Liver (tissue), 9 donors: ENCODE results near the gene KAT6B. TPM values are rescaled to one million over a fixed set of nuclear protein-coding genes. Genes with fewer than 3 reads are reported as not detected.

Experiments used
- DNase-seq: peaks from one replicate; pipeline ENCODE4 v3.0.0-alpha.2; 2017; ENCODE audit warnings: low spot score
- H3K27ac ChIP-seq, 2 donors: one replicate each; pipeline ENCODE4 v1.7.0; 2013; ENCODE audit warnings: inconsistent platforms in 2 of 2, low read length in 2 of 2, control low read depth in 1 of 2, low read depth in 1 of 2, mild to moderate bottlenecking in 1 of 2
- H3K27me3 ChIP-seq, 4 donors: one replicate each; pipeline versions ENCODE4 v1.6.1 to v1.7.0; 2013; ENCODE audit warnings: low read length in 3 of 4, inconsistent platforms in 1 of 4, mild to moderate bottlenecking in 1 of 4, moderate library complexity in 1 of 4; ENCODE audit not compliant: control insufficient read depth in 4 of 4, insufficient read depth in 4 of 4
- H3K36me3 ChIP-seq, 4 donors: one replicate each; pipeline versions ENCODE4 v1.6.1 to v1.7.0; 2013; ENCODE audit warnings: low read length in 3 of 4, mild to moderate bottlenecking in 3 of 4, low read depth in 1 of 4, moderate library complexity in 1 of 4; ENCODE audit not compliant: control insufficient read depth in 4 of 4, insufficient read depth in 3 of 4
- H3K4me1 ChIP-seq, 4 donors: one replicate each; pipeline versions ENCODE4 v1.6.1 to v1.7.0; 2013; ENCODE audit warnings: low read length in 3 of 4, mild to moderate bottlenecking in 3 of 4, moderate library complexity in 1 of 4; ENCODE audit not compliant: control insufficient read depth in 4 of 4, insufficient read depth in 4 of 4
- H3K4me3 ChIP-seq, 3 donors: one replicate each; pipeline versions ENCODE4 v1.6.1 to v1.7.0; 2013; ENCODE audit warnings: low read length in 3 of 3, control low read depth in 1 of 3, low read depth in 1 of 3, mild to moderate bottlenecking in 1 of 3
- H3K9ac ChIP-seq, 2 donors: one replicate each; pipeline ENCODE4 v1.7.0; 2013; ENCODE audit warnings: low read length in 2 of 2, mild to moderate bottlenecking in 2 of 2, moderate library complexity in 2 of 2, control low read depth in 1 of 2, low read depth in 1 of 2
- H3K9me3 ChIP-seq, 4 donors: one replicate each; pipeline versions ENCODE4 v1.6.1 to v1.7.0; 2013; ENCODE audit warnings: low read length in 3 of 4; ENCODE audit not compliant: control insufficient read depth in 4 of 4
- ATF3 ChIP-seq: IDR thresholded peaks from 2 replicates; pipeline ENCODE4 v1.6.1; 2016; ENCODE audit warnings: antibody characterized with exemption
- EGR1 ChIP-seq, 2 donors: IDR thresholded peaks; 2 replicates each; pipeline ENCODE4 v1.6.1; 2016 to 2018; ENCODE audit warnings: antibody characterized with exemption in 2 of 2, low read depth in 2 of 2
- FOXA2 ChIP-seq: IDR thresholded peaks from 2 replicates; pipeline ENCODE4 v1.6.1; 2016; ENCODE audit warnings: antibody characterized with exemption
- GABPA ChIP-seq, 2 donors: IDR thresholded peaks in 1 of 2; conservative IDR thresholded peaks in 1 of 2; 2 replicates each; pipeline ENCODE4 v1.6.1; 2016; ENCODE audit warnings: antibody characterized with exemption in 2 of 2, mild to moderate bottlenecking in 1 of 2, moderate library complexity in 1 of 2
- HNF4A ChIP-seq, 2 donors: conservative IDR thresholded peaks; 2 replicates each; pipeline ENCODE4 v1.6.1; 2016; ENCODE audit warnings: antibody characterized with exemption in 2 of 2, mild to moderate bottlenecking in 2 of 2
- HNF4G ChIP-seq: IDR thresholded peaks from 2 replicates; pipeline ENCODE4 v1.6.1; 2016; ENCODE audit warnings: antibody characterized with exemption
- JUND ChIP-seq, 2 donors: IDR thresholded peaks; 2 replicates each; pipeline ENCODE4 v1.6.1; 2016; ENCODE audit warnings: antibody characterized with exemption in 2 of 2
- MAX ChIP-seq: IDR thresholded peaks from 2 replicates; pipeline ENCODE4 v1.6.1; 2016; ENCODE audit warnings: antibody characterized with exemption
- NR2F2 ChIP-seq: IDR thresholded peaks from 2 replicates; pipeline ENCODE4 v1.6.1; 2016; ENCODE audit warnings: antibody characterized with exemption
- RXRA ChIP-seq, 2 donors: IDR thresholded peaks; 2 replicates each; pipeline ENCODE4 v1.6.1; 2017 to 2018; ENCODE audit warnings: antibody characterized with exemption in 2 of 2, mild to moderate bottlenecking in 1 of 2
- SP1 ChIP-seq: IDR thresholded peaks from 2 replicates; pipeline ENCODE4 v1.6.1; 2018; ENCODE audit warnings: antibody characterized with exemption, mild to moderate bottlenecking
- TAF1 ChIP-seq: conservative IDR thresholded peaks from 2 replicates; pipeline ENCODE4 v1.6.1; 2016; ENCODE audit warnings: antibody characterized with exemption, mild to moderate bottlenecking
- YY1 ChIP-seq: IDR thresholded peaks from 2 replicates; pipeline ENCODE4 v1.6.1; 2016; ENCODE audit warnings: antibody characterized with exemption, mild to moderate bottlenecking
- WGBS: extraction: QIAGEN DNeasy Blood & Tissue Kit; methylation state at CpG from one replicate; pipeline ENCODE4 v1.1.7; 2013; 5-methylcytosine and 5-hydroxymethylcytosine counted together
- polyA plus RNA-seq, 2 donors: library from polyadenylated mRNA; stranded (reverse) in 1 of 2; unstranded in 1 of 2; fragments of 200-250 nt in 1 of 2; fragments of >200 nt in 1 of 2; fragmentation: Nextera tagmentation in 1 of 2; extraction: Ambion mirVana in 1 of 2; gene quantifications; one replicate each; pipeline versions ENCODE4 v1.2.1 to v1.2.3, GENCODE V29; 2013 to 2015
- total RNA-seq, 2 donors: library from RNA; depleted of rRNA; stranded (reverse); fragments of >200 nt; gene quantifications; one replicate each; pipeline ENCODE4 v1.2.3, GENCODE V29; 2014
- TF ChIP-seq, protein P1 (sequence below): IDR thresholded peaks from 2 replicates; pipeline ENCODE4 v1.6.1; 2016; ENCODE audit warnings: antibody characterized with exemption
- TF ChIP-seq, protein P2 (sequence below): IDR thresholded peaks from 2 replicates; pipeline ENCODE4 v1.6.1; 2016; ENCODE audit warnings: antibody characterized with exemption, mild to moderate bottlenecking
- TF ChIP-seq, protein P3 (sequence below): fragments of 150-350 bp; IDR thresholded peaks from 2 replicates; pipeline ENCODE4 v1.5.1; 2017; ENCODE audit warnings: improper control_type of control experiment, low read depth, low read length; ENCODE audit not compliant: missing input control
- donor health status: healthy.
- donor health status: healthy.
- donor health status: healthy.
- donor health status: healthy.
- donor health status: healthy.

Gene KAT6B
- total and polyA plus RNA-seq, 4 donors, result 2.0 to 21.2 (median 8.8) TPM

DNA sequence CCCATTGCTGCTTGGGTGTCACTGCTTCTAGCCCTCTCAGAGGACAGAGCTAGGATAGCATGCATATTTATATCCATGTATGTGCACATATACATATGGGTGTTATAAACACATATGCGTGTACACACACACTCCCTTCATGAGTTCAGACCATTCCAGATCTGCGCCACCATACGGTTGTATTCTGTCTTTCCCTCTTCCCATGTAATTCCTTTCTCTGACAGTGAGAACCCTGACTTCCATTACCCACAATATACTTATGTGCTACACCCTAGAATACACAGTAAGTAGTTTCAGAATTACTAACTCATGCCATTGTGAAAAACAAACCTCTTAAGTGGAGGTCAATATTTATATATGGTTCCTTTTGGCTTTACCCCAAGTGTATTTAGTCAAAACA is 168.5 kb downstream of the KAT6B start:
- 97% methylated on average over 3 of the region's 3 CpGs for WGBS
- TF ChIP-seq HNF4A (conservative IDR thresholded peaks at IDR 0.05) (no peak), MAX (no peak), EGR1 (IDR thresholded peaks at IDR 0.05; ENCODE audit: low read depth in 2 of 2) (no peak), TAF1 (no peak), SP1 (no peak), ATF3 (no peak), NR2F2 (no peak), HNF4G (no peak), JUND (IDR thresholded peaks at IDR 0.05) (no peak)
- TF ChIP-seq, protein P1, sequence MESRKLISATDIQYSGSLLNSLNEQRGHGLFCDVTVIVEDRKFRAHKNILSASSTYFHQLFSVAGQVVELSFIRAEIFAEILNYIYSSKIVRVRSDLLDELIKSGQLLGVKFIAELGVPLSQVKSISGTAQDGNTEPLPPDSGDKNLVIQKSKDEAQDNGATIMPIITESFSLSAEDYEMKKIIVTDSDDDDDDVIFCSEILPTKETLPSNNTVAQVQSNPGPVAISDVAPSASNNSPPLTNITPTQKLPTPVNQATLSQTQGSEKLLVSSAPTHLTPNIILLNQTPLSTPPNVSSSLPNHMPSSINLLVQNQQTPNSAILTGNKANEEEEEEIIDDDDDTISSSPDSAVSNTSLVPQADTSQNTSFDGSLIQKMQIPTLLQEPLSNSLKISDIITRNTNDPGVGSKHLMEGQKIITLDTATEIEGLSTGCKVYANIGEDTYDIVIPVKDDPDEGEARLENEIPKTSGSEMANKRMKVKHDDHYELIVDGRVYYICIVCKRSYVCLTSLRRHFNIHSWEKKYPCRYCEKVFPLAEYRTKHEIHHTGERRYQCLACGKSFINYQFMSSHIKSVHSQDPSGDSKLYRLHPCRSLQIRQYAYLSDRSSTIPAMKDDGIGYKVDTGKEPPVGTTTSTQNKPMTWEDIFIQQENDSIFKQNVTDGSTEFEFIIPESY, result no peak
- TF ChIP-seq, protein P2, sequence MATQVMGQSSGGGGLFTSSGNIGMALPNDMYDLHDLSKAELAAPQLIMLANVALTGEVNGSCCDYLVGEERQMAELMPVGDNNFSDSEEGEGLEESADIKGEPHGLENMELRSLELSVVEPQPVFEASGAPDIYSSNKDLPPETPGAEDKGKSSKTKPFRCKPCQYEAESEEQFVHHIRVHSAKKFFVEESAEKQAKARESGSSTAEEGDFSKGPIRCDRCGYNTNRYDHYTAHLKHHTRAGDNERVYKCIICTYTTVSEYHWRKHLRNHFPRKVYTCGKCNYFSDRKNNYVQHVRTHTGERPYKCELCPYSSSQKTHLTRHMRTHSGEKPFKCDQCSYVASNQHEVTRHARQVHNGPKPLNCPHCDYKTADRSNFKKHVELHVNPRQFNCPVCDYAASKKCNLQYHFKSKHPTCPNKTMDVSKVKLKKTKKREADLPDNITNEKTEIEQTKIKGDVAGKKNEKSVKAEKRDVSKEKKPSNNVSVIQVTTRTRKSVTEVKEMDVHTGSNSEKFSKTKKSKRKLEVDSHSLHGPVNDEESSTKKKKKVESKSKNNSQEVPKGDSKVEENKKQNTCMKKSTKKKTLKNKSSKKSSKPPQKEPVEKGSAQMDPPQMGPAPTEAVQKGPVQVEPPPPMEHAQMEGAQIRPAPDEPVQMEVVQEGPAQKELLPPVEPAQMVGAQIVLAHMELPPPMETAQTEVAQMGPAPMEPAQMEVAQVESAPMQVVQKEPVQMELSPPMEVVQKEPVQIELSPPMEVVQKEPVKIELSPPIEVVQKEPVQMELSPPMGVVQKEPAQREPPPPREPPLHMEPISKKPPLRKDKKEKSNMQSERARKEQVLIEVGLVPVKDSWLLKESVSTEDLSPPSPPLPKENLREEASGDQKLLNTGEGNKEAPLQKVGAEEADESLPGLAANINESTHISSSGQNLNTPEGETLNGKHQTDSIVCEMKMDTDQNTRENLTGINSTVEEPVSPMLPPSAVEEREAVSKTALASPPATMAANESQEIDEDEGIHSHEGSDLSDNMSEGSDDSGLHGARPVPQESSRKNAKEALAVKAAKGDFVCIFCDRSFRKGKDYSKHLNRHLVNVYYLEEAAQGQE, result no peak
- no peak overlapping the region for H3K4me3 ChIP-seq
- H3K36me3 ChIP-seq, result peaks cover 0 to 6% (median 2%) of the 10 kb centered on the region in 4 donors
- no peak overlapping the region for H3K9ac ChIP-seq
- no peaks in the 10 kb centered on the region for H3K9me3 ChIP-seq
- H3K27me3 ChIP-seq, result no peaks in the 10 kb centered on the region
- H3K27ac ChIP-seq, result no peak overlapping the region
- peaks cover 0 to 4% (median 0%) of the 10 kb centered on the region in 4 donors for H3K4me1 ChIP-seq
- DNase-seq, result no peak

- Histone ChIP-seq H3K4me3 (no peak overlapping the region), H3K4me1 (peaks cover 0 to 4% (median 0%) of the 10 kb centered on the region in 4 donors), H3K27me3 (no peaks in the 10 kb centered on the region), H3K9ac (no peak overlapping the region), H3K27ac (no peak overlapping the region), H3K36me3 (peaks cover 0 to 6% (median 2%) of the 10 kb centered on the region in 4 donors), H3K9me3 (no peaks in the 10 kb centered on the region)
- TF ChIP-seq HNF4G (no peak), GABPA (IDR thresholded peaks at IDR 0.05 in 1 of 2, conservative IDR thresholded peaks at IDR 0.05 in 1 of 2) (no peak), NR2F2 (no peak), HNF4A (conservative IDR thresholded peaks at IDR 0.05) (no peak), FOXA2 (no peak), YY1 (no peak), TAF1 (no peak), MAX (no peak), ATF3 (no peak), EGR1 (IDR thresholded peaks at IDR 0.05; ENCODE audit: low read depth in 2 of 2) (no peak), RXRA (IDR thresholded peaks at IDR 0.05) (no peak)
- TF ChIP-seq, protein P3, sequence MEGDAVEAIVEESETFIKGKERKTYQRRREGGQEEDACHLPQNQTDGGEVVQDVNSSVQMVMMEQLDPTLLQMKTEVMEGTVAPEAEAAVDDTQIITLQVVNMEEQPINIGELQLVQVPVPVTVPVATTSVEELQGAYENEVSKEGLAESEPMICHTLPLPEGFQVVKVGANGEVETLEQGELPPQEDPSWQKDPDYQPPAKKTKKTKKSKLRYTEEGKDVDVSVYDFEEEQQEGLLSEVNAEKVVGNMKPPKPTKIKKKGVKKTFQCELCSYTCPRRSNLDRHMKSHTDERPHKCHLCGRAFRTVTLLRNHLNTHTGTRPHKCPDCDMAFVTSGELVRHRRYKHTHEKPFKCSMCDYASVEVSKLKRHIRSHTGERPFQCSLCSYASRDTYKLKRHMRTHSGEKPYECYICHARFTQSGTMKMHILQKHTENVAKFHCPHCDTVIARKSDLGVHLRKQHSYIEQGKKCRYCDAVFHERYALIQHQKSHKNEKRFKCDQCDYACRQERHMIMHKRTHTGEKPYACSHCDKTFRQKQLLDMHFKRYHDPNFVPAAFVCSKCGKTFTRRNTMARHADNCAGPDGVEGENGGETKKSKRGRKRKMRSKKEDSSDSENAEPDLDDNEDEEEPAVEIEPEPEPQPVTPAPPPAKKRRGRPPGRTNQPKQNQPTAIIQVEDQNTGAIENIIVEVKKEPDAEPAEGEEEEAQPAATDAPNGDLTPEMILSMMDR, result no peak
- TF ChIP-seq, protein P1, result no peak
- TF ChIP-seq, protein P2, result no peak
- WGBS, result 95% methylated on average over 4 of the region's 4 CpGs
- no peak for DNase-seq
Observed at GRCh38 chr10:74995806-74996205, 169.4 kb downstream of the KAT6B start.
